Activated gamma-delta T cell treated with anti-CD3 and anti-CD28 coated beads, Interleukin-2, amount 50 U/mL, for 16 hours (primary cell): ENCODE measurements around the gene C4B.
"Not testable (repeated sequence)": the region's sequence is repeated elsewhere in the genome, so short reads cannot be mapped to it uniquely, and the experiment has no call there.

Experiments used
- DNase-seq: peaks from one replicate; pipeline ENCODE4 v3.0.0-alpha.2; 2020; ENCODE audit warnings: low read depth

Gene C4B

GRCh38 chr6:32037136-32037535 is 22.5 kb downstream of the C4B start:
- not testable (repeated sequence) for DNase-seq

- DNase-seq: not testable (repeated sequence)
Observed at GRCh38 chr6:32037598-32038524, 23.3 kb downstream of the C4B start, which contains the start of gene CYP21A2. Gene CYP21A2, plus strand, starts transcription at chr6:32038415. Its CDS starts 8 bp downstream, at chr6:32038423.

GRCh38 chr6:32038878-32039277 is 24.3 kb downstream of the C4B start:
- DNase-seq: not testable (repeated sequence)

GRCh38 chr6:32039321-32040274 is 25.0 kb downstream of the C4B start:
- DNase-seq: not testable (repeated sequence)

- not testable (repeated sequence) for DNase-seq
Observed at GRCh38 chr6:32040299-32041049, 25.9 kb downstream of the C4B start.

GRCh38 chr6:32041050-32041321 is 26.4 kb downstream of the C4B start:
- DNase-seq: not testable (repeated sequence)

- DNase-seq: not testable (repeated sequence)
Observed at GRCh38 chr6:32041385-32041784, 26.8 kb downstream of the C4B start.

- not testable (repeated sequence) for DNase-seq
Observed at GRCh38 chr6:32042276-32042675, 27.7 kb downstream of the C4B start.

GRCh38 chr6:32043589-32044380 is 29.2 kb downstream of the C4B start:
- DNase-seq: not testable (repeated sequence)

- DNase-seq: not testable (repeated sequence)
Observed at GRCh38 chr6:32044916-32045315, 30.3 kb downstream of the C4B start.

- DNase-seq: no peak
Observed at GRCh38 chr6:32045811-32046449, 31.3 kb downstream of the C4B start.

- DNase-seq: no peak
Observed at GRCh38 chr6:32046450-32047083, 32.0 kb downstream of the C4B start.

- DNase-seq: no peak
Observed at GRCh38 chr6:32047084-32047478, 32.5 kb downstream of the C4B start.

GRCh38 chr6:32047539-32047854 is 32.9 kb downstream of the C4B start:
- no peak for DNase-seq

GRCh38 chr6:32047855-32048766 is 33.5 kb downstream of the C4B start:
- peak; percentile 54 for DNase-seq

GRCh38 chr6:32049149-32049548 is 34.6 kb downstream of the C4B start:
- not testable (repeated sequence) for DNase-seq

GRCh38 chr6:32049736-32050135 is 35.1 kb downstream of the C4B start:
- DNase-seq: not testable (repeated sequence)

- DNase-seq: no peak
Observed at GRCh38 chr6:32050562-32050961, 36.0 kb downstream of the C4B start.

GRCh38 chr6:32052626-32053025 is 38.0 kb downstream of the C4B start:
- not testable (repeated sequence) for DNase-seq
